GM21447 (cell line): Measurements from ENCODE around the gene NME4.
"Not testable (repeated sequence)": the region's sequence is repeated elsewhere in the genome, so short reads cannot be mapped to it uniquely, and the experiment has no call there.

Experiments
- ATAC-seq: cut with Tn5 transposase; IDR thresholded peaks from one replicate; pipeline ENCODE4 v1.9.1; 2021; ENCODE audit not compliant: unreplicated experiment

The NME4 gene

GRCh38 chr16:375927-376816 is 20.8 kb upstream of the NME4 start:
- ATAC-seq: no peak

- ATAC-seq: no peak
Observed at GRCh38 chr16:376817-377418, 20.1 kb upstream of the NME4 start.

GRCh38 chr16:377419-377951 is 19.5 kb upstream of the NME4 start:
- no peak for ATAC-seq

- ATAC-seq: not testable (repeated sequence)
Observed at GRCh38 chr16:378113-378820, 18.7 kb upstream of the NME4 start.

- no peak for ATAC-seq
Observed at GRCh38 chr16:378821-379182, 18.2 kb upstream of the NME4 start.

- ATAC-seq: no peak
Observed at GRCh38 chr16:379183-379960, 17.6 kb upstream of the NME4 start.

DNA sequence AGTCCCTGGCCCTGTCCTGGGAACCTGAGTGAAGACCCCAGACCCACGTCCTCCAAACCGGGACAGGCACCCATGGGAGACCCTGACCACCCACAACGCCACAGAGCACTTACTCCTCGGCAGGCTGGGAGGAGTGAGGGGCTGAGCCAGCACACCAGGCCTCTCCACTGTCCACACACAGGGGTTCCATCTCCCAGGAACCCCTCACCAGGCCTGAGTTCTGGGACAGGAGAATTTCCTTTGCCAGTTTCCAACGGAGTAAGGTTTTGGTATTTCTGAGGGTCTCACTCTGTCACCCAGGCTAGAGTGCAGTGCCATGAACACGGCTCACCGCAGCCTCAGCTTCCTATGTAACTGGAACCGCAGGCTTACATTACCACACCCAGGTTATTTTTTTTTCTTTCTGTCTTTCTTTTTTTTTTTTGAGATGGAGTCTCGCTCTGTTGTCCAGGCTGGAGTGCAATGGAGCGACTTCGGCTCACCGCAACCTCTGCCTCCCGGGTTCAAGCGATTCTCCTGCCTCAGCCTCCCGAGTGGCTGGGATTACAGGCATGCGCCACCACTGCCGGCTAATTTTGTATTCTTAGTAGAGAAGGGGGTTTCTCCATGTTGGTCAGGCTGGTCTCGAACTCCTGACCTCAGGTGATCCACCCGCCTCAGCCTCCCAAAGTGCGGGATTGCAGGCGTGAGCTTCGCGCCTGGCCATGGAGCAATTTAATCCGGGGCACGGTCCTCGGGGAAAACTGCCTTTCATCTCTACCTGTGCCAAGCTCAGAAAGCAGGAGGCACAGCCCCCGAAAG is 16.8 kb upstream of the NME4 start:
- ATAC-seq: no peak

GRCh38 chr16:380762-381011 is 16.3 kb upstream of the NME4 start:
- no peak for ATAC-seq

- peak; percentile 22 for ATAC-seq
Observed at GRCh38 chr16:381012-381788, 15.8 kb upstream of the NME4 start.

DNA sequence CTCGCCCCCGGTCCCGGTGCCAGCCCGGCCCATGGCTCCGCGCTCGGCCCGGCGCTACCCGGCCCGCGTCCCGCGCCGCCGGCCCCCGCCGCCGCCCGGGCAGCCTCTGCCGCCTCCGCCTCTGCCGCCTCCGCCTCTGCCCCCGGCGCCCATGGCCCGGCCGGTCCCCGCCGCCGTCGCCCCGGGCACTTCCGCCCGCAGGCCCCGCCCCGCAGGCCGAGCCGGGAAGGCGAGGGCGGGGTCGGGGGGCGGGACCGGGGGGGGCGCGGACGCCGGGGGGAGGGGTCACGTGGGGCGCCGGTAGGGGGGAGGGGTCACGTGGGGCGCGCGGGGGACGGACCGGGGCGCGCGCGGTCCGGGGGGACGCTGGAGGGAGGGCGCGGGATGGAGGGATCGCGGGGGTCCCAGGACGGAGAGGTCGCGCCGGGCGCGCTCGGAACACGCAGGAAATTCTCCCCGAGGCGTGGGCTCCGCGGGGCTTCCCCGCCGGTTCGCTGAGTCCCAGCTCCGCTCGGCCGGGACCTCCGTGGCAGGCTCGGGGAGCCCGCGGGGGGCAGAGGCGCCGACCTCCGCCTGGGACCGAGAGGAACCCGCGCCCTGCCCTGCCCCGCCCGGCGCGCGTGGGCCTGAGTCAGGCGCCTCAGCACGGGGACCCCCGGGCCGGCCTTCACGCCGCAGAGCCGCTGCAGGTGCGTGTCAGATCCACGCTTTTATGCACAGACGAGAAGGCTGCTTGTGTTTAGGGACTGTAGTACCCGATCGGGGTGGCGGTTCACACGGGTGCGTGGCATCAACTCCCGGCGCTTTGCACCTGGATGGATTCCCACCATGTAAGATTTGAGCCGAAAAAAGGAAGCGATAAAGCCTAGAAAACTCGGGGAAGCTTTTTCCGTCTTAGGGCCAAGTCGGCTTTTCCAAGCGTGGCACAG is 14.9 kb upstream of the NME4 start, which contains the start of gene PGAP6:
TSS of gene PGAP6 (minus strand) at position 190 of the 929 bp plus-strand sequence. CDS start at position 33, 157 bp downstream.
- peak; percentile 47 for ATAC-seq

DNA sequence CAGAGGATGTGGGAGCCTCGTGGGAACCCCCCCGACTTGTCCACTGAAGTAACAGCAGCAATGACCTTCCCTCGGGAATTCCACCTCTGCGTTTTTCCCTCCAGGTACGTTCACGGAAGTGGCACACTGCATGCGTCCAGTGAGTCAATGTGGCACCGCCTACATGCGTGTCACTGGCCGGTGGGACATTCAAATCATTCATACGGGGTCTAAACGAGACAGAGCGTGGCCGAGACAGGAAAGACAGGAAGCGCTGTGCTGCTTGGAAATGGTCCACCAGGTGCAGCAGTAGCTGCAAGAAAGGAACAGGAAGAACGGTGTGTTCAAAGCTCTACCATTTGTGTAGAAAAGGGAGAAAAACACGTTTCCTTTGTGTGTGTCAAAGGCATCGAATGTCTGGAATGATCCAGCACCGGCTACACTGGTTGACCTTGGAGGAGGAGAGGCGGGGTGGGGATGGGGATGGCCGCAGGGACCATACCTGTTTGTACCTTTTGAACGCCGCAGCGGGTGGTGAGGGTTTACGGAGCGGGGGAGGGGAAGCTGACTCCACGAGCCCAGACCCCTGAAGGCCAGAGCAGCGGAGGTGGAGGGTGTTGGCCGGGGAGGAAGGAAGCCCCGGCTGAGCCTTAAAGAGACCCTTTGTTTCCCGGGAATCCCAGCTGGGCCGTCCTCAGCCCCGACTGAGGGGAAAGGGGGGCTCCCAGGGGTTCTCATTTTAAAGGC is 13.5 kb upstream of the NME4 start:
- ATAC-seq: no peak

DNA sequence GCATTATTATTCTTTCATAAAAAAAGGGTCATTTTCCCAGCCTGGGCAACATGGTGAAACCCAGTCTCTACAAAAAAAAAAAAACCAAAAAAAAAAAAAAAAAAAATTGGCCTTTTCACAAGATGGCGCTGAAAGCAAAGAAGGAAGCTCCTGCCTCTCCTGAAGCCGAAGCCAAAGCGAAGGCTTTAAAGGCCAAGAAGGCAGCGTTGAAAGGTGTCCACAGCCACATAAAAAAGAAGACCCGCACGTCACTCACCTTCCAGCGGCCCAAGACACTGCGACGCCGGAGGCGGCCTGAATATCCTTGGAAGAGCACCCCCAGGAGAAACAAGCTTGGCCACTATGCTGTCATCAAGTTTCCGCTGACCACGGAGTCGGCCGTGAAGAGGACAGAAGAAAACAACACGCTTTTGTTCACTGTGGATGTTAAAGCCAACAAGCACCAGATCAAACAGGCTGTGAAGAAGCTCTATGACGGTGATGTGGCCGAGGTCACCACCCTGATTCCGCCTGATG is 10.3 kb upstream of the NME4 start:
- no peak for ATAC-seq

- ATAC-seq: not testable (repeated sequence)
Observed at GRCh38 chr16:387761-388666, 9.0 kb upstream of the NME4 start.

- ATAC-seq: no peak
Observed at GRCh38 chr16:389352-389751, 7.6 kb upstream of the NME4 start.

GRCh38 chr16:391885-392335 is 5.1 kb upstream of the NME4 start:
- no peak for ATAC-seq

DNA sequence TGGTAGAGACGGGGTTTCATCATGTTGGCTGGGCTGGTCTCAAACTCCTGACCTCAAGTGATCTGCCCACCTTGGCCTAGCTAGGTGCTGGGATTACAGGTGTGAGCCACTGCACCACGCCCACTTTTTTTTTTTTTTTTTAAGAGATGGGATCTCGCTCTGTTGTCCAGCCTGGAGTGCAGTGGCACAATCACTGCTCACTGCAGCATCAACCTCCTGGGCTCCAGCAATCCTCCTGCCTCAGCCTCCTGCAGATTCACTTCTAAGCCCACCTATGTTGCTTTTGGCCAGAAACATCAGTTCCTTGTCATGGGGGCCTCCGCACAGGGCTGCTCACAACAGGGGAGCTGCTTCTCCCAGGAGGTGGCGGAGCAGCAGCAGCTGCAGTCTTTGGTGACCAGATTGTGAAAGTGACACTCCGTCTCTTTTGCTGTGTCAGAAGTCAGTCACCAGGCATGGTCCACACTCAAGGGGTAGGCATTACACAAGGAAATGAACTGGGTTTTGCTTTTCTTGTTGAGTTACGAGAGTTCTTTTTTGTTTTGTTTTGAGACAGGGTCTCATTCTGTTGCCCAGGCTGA is 4.5 kb upstream of the NME4 start:
- ATAC-seq: no peak
